Measurements from ENCODE around the gene TPR. TPM values are rescaled to one million over a fixed set of nuclear protein-coding genes. Genes with fewer than 3 reads are reported as not detected.

Gene TPR
- total and polyA plus RNA-seq, 2 of the 8 experiments (the other 6 are each of a cell fraction or from before 2014, with no cell fraction given) = 57.1 to 102 TPM

GRCh38 chr1:186323865-186324264 is 51.2 kb downstream of the TPR start (continued):
- TF ChIP-seq RNF2 (IDR thresholded peaks at IDR 0.05; ENCODE audit: borderline replicate concordance, low read depth, low read length, missing control alignments, poor library complexity, severe bottlenecking) (no peak), CREB1 (IDR thresholded peaks at IDR 0.05) (no peak), KDM4A (IDR thresholded peaks at IDR 0.05; ENCODE audit: low read depth, low read length, severe bottlenecking) (no peak), HDAC2 (IDR thresholded peaks at IDR 0.05; ENCODE audit: borderline replicate concordance in 1 of 2, low read depth in 2 of 2, low read length in 2 of 2) (no peak)
